ENCODE data around the gene ZBTB12.
A peak's percentile ranks its signal among the peaks of the same experiment; 100 is the strongest.
"Not testable (repeated sequence)": the region's sequence is repeated elsewhere in the genome, so short reads cannot be mapped to it uniquely, and the experiment has no call there.

The ZBTB12 gene

GRCh38 chr6:31901953-31902643, at the start of gene ZBTB12:
Gene ZBTB12, minus strand, starts transcription at chr6:31902086. Its CDS starts 781 bp downstream, at chr6:31901305.
- DNase-seq (ENCODE audit: low spot score), result peak; percentile 92

- no peak for DNase-seq (ENCODE audit: low spot score)
Measured at GRCh38 chr6:31949926-31950548, 48.2 kb upstream of the ZBTB12 start.

- DNase-seq (ENCODE audit: low spot score), result no peak
Measured at GRCh38 chr6:31948753-31949413, 47.0 kb upstream of the ZBTB12 start.

GRCh38 chr6:31948306-31948705, 46.4 kb upstream of the ZBTB12 start:
- no peak for DNase-seq (ENCODE audit: low spot score)

- no peak for DNase-seq (ENCODE audit: low spot score)
Measured at GRCh38 chr6:31947864-31948263, 46.0 kb upstream of the ZBTB12 start.

GRCh38 chr6:31947070-31947675, 45.3 kb upstream of the ZBTB12 start:
- DNase-seq (ENCODE audit: low spot score), result no peak

GRCh38 chr6:31946370-31946885, 44.5 kb upstream of the ZBTB12 start:
- no peak for DNase-seq (ENCODE audit: low spot score)

GRCh38 chr6:31945507-31946369, 43.9 kb upstream of the ZBTB12 start, which contains the start of gene CFB:
Gene CFB, plus strand, starts transcription at chr6:31946095. Its CDS starts 127 bp downstream, at chr6:31946222.
- DNase-seq (ENCODE audit: low spot score), result peak; percentile 87

- DNase-seq (ENCODE audit: low spot score), result no peak
Measured at GRCh38 chr6:31945154-31945506, 43.2 kb upstream of the ZBTB12 start.

- no peak for DNase-seq (ENCODE audit: low spot score)
Measured at GRCh38 chr6:31943742-31944141, 41.9 kb upstream of the ZBTB12 start.

- DNase-seq (ENCODE audit: low spot score), result peak; percentile 56
Measured at GRCh38 chr6:31940256-31940664, 38.4 kb upstream of the ZBTB12 start.

GRCh38 chr6:31935823-31936222, 33.9 kb upstream of the ZBTB12 start:
- DNase-seq (ENCODE audit: low spot score), result no peak

- no peak for DNase-seq (ENCODE audit: low spot score)
Measured at GRCh38 chr6:31935021-31935420, 33.1 kb upstream of the ZBTB12 start.

- no peak for DNase-seq (ENCODE audit: low spot score)
Measured at GRCh38 chr6:31933537-31933936, 31.7 kb upstream of the ZBTB12 start.

GRCh38 chr6:31932137-31932536, 30.3 kb upstream of the ZBTB12 start:
- not testable (repeated sequence) for DNase-seq (ENCODE audit: low spot score)

- no peak for DNase-seq (ENCODE audit: low spot score)
Measured at GRCh38 chr6:31930962-31931361, 29.1 kb upstream of the ZBTB12 start.

GRCh38 chr6:31928672-31928939, 26.7 kb upstream of the ZBTB12 start:
- no peak for DNase-seq (ENCODE audit: low spot score)

GRCh38 chr6:31927863-31928671, 26.2 kb upstream of the ZBTB12 start:
- no peak for DNase-seq (ENCODE audit: low spot score)

GRCh38 chr6:31927242-31927862, 25.5 kb upstream of the ZBTB12 start, which contains the start of gene C2:
Gene C2, plus strand, starts transcription at chr6:31927717. Its CDS starts 36 bp downstream, at chr6:31927753.
- peak; percentile 28 for DNase-seq (ENCODE audit: low spot score)

- peak; percentile 29 for DNase-seq (ENCODE audit: low spot score)
Measured at GRCh38 chr6:31922942-31923341, 21.1 kb upstream of the ZBTB12 start.
